Stomach smooth muscle (tissue), 2 donors: Measurements from ENCODE around the gene IL1RL2.

Source experiments
- H3K27ac ChIP-seq: one replicate; pipeline ENCODE4 v1.7.0; 2013; ENCODE audit warnings: mild to moderate bottlenecking, low read length, inconsistent platforms
- H3K27me3 ChIP-seq, 2 donors: one replicate each; pipeline ENCODE4 v1.7.0; 2013; ENCODE audit warnings: low read length in 2 of 2; ENCODE audit not compliant: insufficient read depth in 2 of 2, control insufficient read depth in 1 of 2
- H3K36me3 ChIP-seq, 2 donors: one replicate each; pipeline ENCODE4 v1.7.0; 2013; ENCODE audit warnings: low read length in 2 of 2; ENCODE audit not compliant: control insufficient read depth in 2 of 2, insufficient read depth in 2 of 2
- H3K4me1 ChIP-seq: one replicate; pipeline ENCODE4 v1.7.0; 2013; ENCODE audit warnings: low read length; ENCODE audit not compliant: control insufficient read depth, insufficient read depth
- H3K4me3 ChIP-seq, 2 donors: one replicate each; pipeline ENCODE4 v1.7.0; 2013; ENCODE audit warnings: low read length in 2 of 2
- H3K9ac ChIP-seq, 2 donors: one replicate each; pipeline ENCODE4 v1.7.0; 2013; ENCODE audit warnings: low read length in 2 of 2, mild to moderate bottlenecking in 1 of 2
- H3K9me3 ChIP-seq, 2 donors: one replicate each; pipeline ENCODE4 v1.7.0; 2013; ENCODE audit warnings: low read length in 2 of 2; ENCODE audit not compliant: control insufficient read depth in 2 of 2
- donor health status: healthy.
- donor health status: Pancreatic carcinoma.

Gene IL1RL2

GRCh38 chr2:102159295-102159694 is 27.5 kb upstream of the IL1RL2 start:
- Histone ChIP-seq H3K9me3 (peaks cover 0 to 5% of the 10 kb centered on the region in 2 donors), H3K4me1 (peaks cover 7% of the 10 kb centered on the region), H3K4me3 (no peak overlapping the region), H3K27ac (no peak overlapping the region), H3K27me3 (no peaks in the 10 kb centered on the region), H3K36me3 (peaks cover under 1 to 6% of the 10 kb centered on the region in 2 donors), H3K9ac (no peak overlapping the region)

- Histone ChIP-seq H3K4me1 (no peaks in the 10 kb centered on the region), H3K4me3 (no peak overlapping the region), H3K9ac (no peak overlapping the region), H3K36me3 (no peaks in the 10 kb centered on the region), H3K27me3 (no peaks in the 10 kb centered on the region), H3K9me3 (no peaks in the 10 kb centered on the region), H3K27ac (no peak overlapping the region)
These were observed 20.5 kb upstream of the IL1RL2 start for GRCh38 chr2:102166189-102166845.

GRCh38 chr2:102168026-102168771 is 18.6 kb upstream of the IL1RL2 start:
- H3K27me3 ChIP-seq, result no peaks in the 10 kb centered on the region
- no peaks in the 10 kb centered on the region for H3K9me3 ChIP-seq
- H3K27ac ChIP-seq, result no peak overlapping the region
- no peak overlapping the region for H3K4me3 ChIP-seq
- H3K9ac ChIP-seq, result no peak overlapping the region
- no peaks in the 10 kb centered on the region for H3K4me1 ChIP-seq
- H3K36me3 ChIP-seq, result no peaks in the 10 kb centered on the region

- Histone ChIP-seq H3K27ac (no peak overlapping the region), H3K36me3 (no peaks in the 10 kb centered on the region), H3K4me3 (no peak overlapping the region), H3K4me1 (no peaks in the 10 kb centered on the region), H3K27me3 (no peaks in the 10 kb centered on the region), H3K9ac (no peak overlapping the region), H3K9me3 (no peaks in the 10 kb centered on the region)
These were observed 14.9 kb upstream of the IL1RL2 start for GRCh38 chr2:102171946-102172345.

- Histone ChIP-seq H3K27ac (no peak overlapping the region), H3K4me1 (no peaks in the 10 kb centered on the region), H3K27me3 (no peaks in the 10 kb centered on the region), H3K4me3 (no peak overlapping the region), H3K9ac (no peak overlapping the region), H3K36me3 (no peaks in the 10 kb centered on the region), H3K9me3 (no peaks in the 10 kb centered on the region)
These were observed 14.1 kb upstream of the IL1RL2 start for GRCh38 chr2:102172745-102173144.

GRCh38 chr2:102176172-102176571 is 10.7 kb upstream of the IL1RL2 start:
- no peaks in the 10 kb centered on the region for H3K27me3 ChIP-seq
- H3K4me3 ChIP-seq, result no peak overlapping the region
- H3K36me3 ChIP-seq, result no peaks in the 10 kb centered on the region
- no peaks in the 10 kb centered on the region for H3K4me1 ChIP-seq
- no peak overlapping the region for H3K9ac ChIP-seq
- H3K9me3 ChIP-seq, result no peaks in the 10 kb centered on the region
- H3K27ac ChIP-seq, result no peak overlapping the region

- no peak overlapping the region for H3K4me3 ChIP-seq
- no peaks in the 10 kb centered on the region for H3K36me3 ChIP-seq
- H3K27me3 ChIP-seq, result peaks cover 0 to 6% of the 10 kb centered on the region in 2 donors
- no peak overlapping the region for H3K9ac ChIP-seq
- no peaks in the 10 kb centered on the region for H3K4me1 ChIP-seq
- H3K9me3 ChIP-seq, result no peaks in the 10 kb centered on the region
- no peak overlapping the region for H3K27ac ChIP-seq
These were observed 8.9 kb upstream of the IL1RL2 start for GRCh38 chr2:102177814-102178478.

GRCh38 chr2:102179061-102179460 is 7.8 kb upstream of the IL1RL2 start:
- Histone ChIP-seq H3K36me3 (no peaks in the 10 kb centered on the region), H3K4me1 (no peaks in the 10 kb centered on the region), H3K9ac (no peak overlapping the region), H3K9me3 (no peaks in the 10 kb centered on the region), H3K4me3 (no peak overlapping the region), H3K27ac (no peak overlapping the region), H3K27me3 (peaks cover 0 to 6% of the 10 kb centered on the region in 2 donors)

- no peaks in the 10 kb centered on the region for H3K4me1 ChIP-seq
- H3K36me3 ChIP-seq, result no peaks in the 10 kb centered on the region
- no peak overlapping the region for H3K27ac ChIP-seq
- no peak overlapping the region for H3K9ac ChIP-seq
- no peaks in the 10 kb centered on the region for H3K9me3 ChIP-seq
- peaks cover 0 to 6% of the 10 kb centered on the region in 2 donors for H3K27me3 ChIP-seq
- no peak overlapping the region for H3K4me3 ChIP-seq
These were observed 6.8 kb upstream of the IL1RL2 start for GRCh38 chr2:102179788-102180686.

GRCh38 chr2:102180687-102180999 is 6.2 kb upstream of the IL1RL2 start:
- Histone ChIP-seq H3K36me3 (no peaks in the 10 kb centered on the region), H3K4me3 (no peak overlapping the region), H3K9ac (no peak overlapping the region), H3K27me3 (peaks cover 0 to 6% of the 10 kb centered on the region in 2 donors), H3K4me1 (no peaks in the 10 kb centered on the region), H3K27ac (no peak overlapping the region), H3K9me3 (no peaks in the 10 kb centered on the region)
